HepG2 (cell line): ENCODE data around the gene CAPS. TPM values are rescaled to one million over a fixed set of nuclear protein-coding genes. Genes with fewer than 3 reads are reported as not detected.

Experiments used
- ATAC-seq: fragments of 200-7000 bp; cut with Tn5 transposase; 3 replicates; pipeline ENCODE4 v1.9.1; 2020; ENCODE audit warnings: mild to moderate bottlenecking, moderate library complexity
- BruUV-seq: library from RNA; stranded (reverse); fragments of 400-500 nt; replicated peaks from 2 replicates; lab custom pipeline; 2021; lab: Mats Ljungman, UMichigan
- CTCF ChIA-PET: fragments of 300-600 bp; formaldehyde crosslinking; extraction: SDS; loops from one replicate; lab custom pipeline; 2021; ENCODE audit warnings: low total read pairs, inconsistent platforms, low intra/inter-chr PET ratio; lab: Yijun Ruan, JAX
- POLR2A ChIA-PET: fragments of 350-600 bp; sonication (Branson Sonifier 250); formaldehyde crosslinking; loops from one replicate; lab custom pipeline; 2020; ENCODE audit warnings: antibody characterized with exemption, inconsistent platforms; lab: Yijun Ruan, JAX
- DNase-seq: peaks from one replicate; pipeline ENCODE4 v3.0.0-alpha.2; 2015; ENCODE audit warnings: low spot score
- FAIRE-seq: peaks from 3 replicates; lab custom pipeline; 2011; peaks lifted over from hg19 to GRCh38; lab: Jason Lieb, UNC
- H2AFZ ChIP-seq: one replicate; pipeline ENCODE4 v1.6.1; 2011; ENCODE audit warnings: low read length, inconsistent platforms
- H3K27ac ChIP-seq: fragments of 300-600 bp; 3 replicates; pipeline ENCODE4 v1.8.0; 2011; ENCODE audit warnings: mixed run types, mild to moderate bottlenecking, mixed read lengths, low read length, inconsistent platforms; ENCODE audit not compliant: insufficient read depth; ENCODE audit errors: extremely low read length
- H3K27me3 ChIP-seq, 2 experiments: fragments of 200-600 bp in 1 of 2; 2 replicates in 1 of 2; 3 replicates in 1 of 2; pipeline versions ENCODE4 v1.6.0 to v1.8.0; 2011; ENCODE audit warnings: low read length in 2 of 2, mild to moderate bottlenecking in 2 of 2, moderate library complexity in 2 of 2, inconsistent platforms in 1 of 2; ENCODE audit not compliant: insufficient read depth in 2 of 2, control insufficient read depth in 1 of 2
- H3K36me3 ChIP-seq, 2 experiments: fragments of 200-600 bp in 1 of 2; replicated peaks in 1 of 2; 2 replicates in 1 of 2; 3 replicates in 1 of 2; pipeline versions ENCODE4 v1.5.1 to v1.8.0; 2011; ENCODE audit warnings: low read length in 2 of 2, inconsistent platforms in 1 of 2; ENCODE audit not compliant: insufficient read depth in 2 of 2, control insufficient read depth in 1 of 2
- H3K4me1 ChIP-seq: 2 replicates; pipeline ENCODE4 v1.5.1; 2012; ENCODE audit warnings: low read length, inconsistent platforms; ENCODE audit not compliant: insufficient read depth
- H3K4me2 ChIP-seq: 2 replicates; pipeline ENCODE4 v1.6.0; 2011; ENCODE audit warnings: low read depth, low read length, inconsistent platforms
- H3K4me3 ChIP-seq, 3 experiments: fragments of 200-600 bp in 1 of 3; sonication (generic), shearing (Covaris generic) in 1 of 3; replicated peaks in 1 of 3; 2 replicates each; pipeline ENCODE4 v1.5.1; 2011 to 2016; ENCODE audit warnings: low read length in 3 of 3, inconsistent platforms in 2 of 3, low read depth in 2 of 3, mild to moderate bottlenecking in 2 of 3, control low read depth in 1 of 3, mixed read lengths in 1 of 3; ENCODE audit not compliant: insufficient read depth in 1 of 3
- H3K79me2 ChIP-seq: one replicate; pipeline ENCODE4 v1.6.1; 2011; ENCODE audit warnings: low read length, inconsistent platforms; ENCODE audit not compliant: insufficient read depth
- H3K9ac ChIP-seq: 2 replicates; pipeline ENCODE4 v1.6.0; 2011; ENCODE audit warnings: mild to moderate bottlenecking, low read depth, low read length, inconsistent platforms; ENCODE audit not compliant: insufficient read depth
- H3K9me3 ChIP-seq: 2 replicates; pipeline ENCODE4 v1.5.1; 2012; ENCODE audit warnings: mild to moderate bottlenecking, low read length
- H4K20me1 ChIP-seq: 2 replicates; pipeline ENCODE4 v1.6.0; 2011; ENCODE audit warnings: inconsistent platforms, mild to moderate bottlenecking, low read length, moderate library complexity; ENCODE audit not compliant: insufficient read depth
- AGO1 ChIP-seq: fragments of 200-400 bp; formaldehyde crosslinking; IDR thresholded peaks from 2 replicates; pipeline ENCODE4 v1.6.1; 2017; ENCODE audit warnings: mild to moderate bottlenecking, low read depth, low read length, moderate library complexity; ENCODE audit not compliant: poor library complexity, severe bottlenecking
- CBX5 ChIP-seq: sonication (generic); formaldehyde crosslinking; IDR thresholded peaks from 2 replicates; pipeline ENCODE4 v1.4.0; 2020; ENCODE audit warnings: missing genetic modification reagents, borderline replicate concordance
- CC2D1A ChIP-seq: sonication (generic); formaldehyde crosslinking; IDR thresholded peaks from 2 replicates; pipeline ENCODE4 v1.8.1; 2023; ENCODE audit warnings: mild to moderate bottlenecking, missing genetic modification reagents
- FOXA1 ChIP-seq, 2 experiments: fragments of 450-650 bp in 1 of 2; sonication (generic) in 1 of 2; formaldehyde crosslinking in 1 of 2; IDR thresholded peaks; 2 replicates each; pipeline versions ENCODE4 v1.4.0 to v1.6.1; 2016 to 2020; ENCODE audit warnings: missing genetic modification reagents in 1 of 2
- MAZ ChIP-seq, 2 experiments: sonication (generic) in 1 of 2; formaldehyde crosslinking in 1 of 2; IDR thresholded peaks; 2 replicates each; pipeline versions ENCODE4 v1.5.0 to v1.6.1; 2012 to 2020; ENCODE audit warnings: low read depth in 2 of 2, mild to moderate bottlenecking in 2 of 2, borderline replicate concordance in 1 of 2, improper control_type of control experiment in 1 of 2, low read length in 1 of 2, missing genetic modification reagents in 1 of 2, moderate library complexity in 1 of 2
- PHF21A ChIP-seq: sonication (generic); formaldehyde crosslinking; IDR thresholded peaks from 2 replicates; pipeline ENCODE4 v1.5.0; 2020; ENCODE audit warnings: mild to moderate bottlenecking, missing genetic modification reagents
- RXRA ChIP-seq: sonication (generic); formaldehyde crosslinking; IDR thresholded peaks from 2 replicates; pipeline ENCODE4 v1.5.1; 2020; ENCODE audit warnings: missing genetic modification reagents
- RXRB ChIP-seq: IDR thresholded peaks from 2 replicates; pipeline ENCODE4 v1.6.1; 2016; ENCODE audit warnings: borderline replicate concordance, missing genetic modification reagents, missing compliant biosample characterization
- YEATS4 ChIP-seq: sonication (generic); formaldehyde crosslinking; IDR thresholded peaks from 2 replicates; pipeline ENCODE4 v1.4.0; 2020; ENCODE audit warnings: missing genetic modification reagents, borderline replicate concordance
- ZMYM3 ChIP-seq: sonication (generic); formaldehyde crosslinking; IDR thresholded peaks from 2 replicates; pipeline ENCODE4 v1.5.1; 2020; ENCODE audit warnings: mild to moderate bottlenecking, missing genetic modification reagents
- ZNF768 ChIP-seq: sonication (generic); formaldehyde crosslinking; IDR thresholded peaks from 2 replicates; pipeline ENCODE4 v1.4.0; 2020; ENCODE audit warnings: missing genetic modification reagents
- ZNF781 ChIP-seq: sonication (generic); formaldehyde crosslinking; IDR thresholded peaks from 2 replicates; pipeline ENCODE4 v1.5.1; 2020; ENCODE audit warnings: borderline replicate concordance, mild to moderate bottlenecking, missing genetic modification reagents; ENCODE audit errors: not compliant biosample characterization
- WGBS: methylation state at CpG from one replicate; pipeline ENCODE4 v1.1.6; 2017; ENCODE audit warnings: low lambda C conversion rate; 5-methylcytosine and 5-hydroxymethylcytosine counted together
- in situ Hi-C: cut with HindIII; loops from 2 replicates; pipeline ENCODE4 v1.10.0; 2017; ENCODE audit warnings: low pct_unique_long_range_greater_than_20kb; ENCODE audit not compliant: extremely low pct_ligation_motif_present
- intact Hi-C: fragments of 100-400 bp; cut with micrococcal nuclease; formaldehyde crosslinking; loops from one replicate; pipeline ENCODE4 v1.10.0; 2022; ENCODE audit not compliant: unreplicated experiment
- polyA plus RNA-seq, 8 experiments: library from polyadenylated mRNA; depleted of rRNA in 3 of 8; stranded (reverse) in 7 of 8; unstranded in 1 of 8; fragments of >200 nt; fragmentation: Illumina TruSeq in 4 of 8; extraction: Trizol in 4 of 8; gene quantifications; 2 replicates each; pipeline versions ENCODE4 v1.2.1 to v1.2.3, GENCODE V29; 2011 to 2016; ENCODE audit warnings: low read depth in 4 of 8, missing spikeins in 1 of 8, mixed read lengths in 1 of 8; ENCODE audit not compliant: insufficient read depth in 1 of 8
- total RNA-seq, 5 experiments: library from RNA; depleted of rRNA; stranded (reverse); fragments of >200 nt; fragmentation: Illumina TruSeq; extraction: Trizol; gene quantifications; 2 replicates each; pipeline ENCODE4 v1.2.3, GENCODE V29; 2016; ENCODE audit warnings: low read depth in 1 of 5

The CAPS gene
- total and polyA plus RNA-seq, 2 of the 13 experiments (the other 11 are each of a cell fraction or from before 2014, with no cell fraction given), result 3.1 TPM

DNA sequence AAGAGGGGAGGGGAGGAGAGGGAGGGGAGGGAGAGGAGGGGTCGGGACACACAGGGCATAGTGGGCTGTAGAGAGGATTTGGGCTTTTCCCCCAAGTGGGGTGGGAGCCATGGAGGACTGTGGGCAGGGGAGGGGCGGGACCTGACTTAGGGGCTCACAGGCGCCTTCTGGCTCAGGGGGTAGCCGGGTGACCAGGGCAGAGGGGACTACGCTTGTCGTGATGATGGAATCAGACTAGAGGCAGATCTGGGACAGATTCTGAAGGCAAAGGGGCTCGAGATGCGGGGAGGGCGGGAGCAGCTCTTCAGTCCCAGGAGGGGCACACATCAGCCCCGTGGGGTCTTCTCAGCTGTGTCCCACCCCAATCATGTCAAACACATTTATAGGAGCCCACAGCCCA lies 24.0 kb upstream of the CAPS start:
- Histone ChIP-seq H3K79me2 (no peaks in the 10 kb centered on the region), H3K27ac (no peak overlapping the region), H3K36me3 (peaks cover 0 to 6% of the 10 kb centered on the region in 2 experiments; a peak in 1 of 5 replicates), H3K9ac (no peak overlapping the region), H2AFZ (no peak overlapping the region), H3K4me2 (no peak overlapping the region), H3K4me3 (no peak overlapping the region), H4K20me1 (no peaks in the 10 kb centered on the region), H3K9me3 (no peaks in the 10 kb centered on the region), H3K27me3 (no peaks in the 10 kb centered on the region), H3K4me1 (peaks cover 56% of the 10 kb centered on the region)
- DNase-seq (no peak), FAIRE-seq (no peak), ATAC-seq (no peak; the same call in 2 of the 3 replicates)
- in situ Hi-C loops (loop anchor here (5.0 kb wide), 2 partner anchors 53 to 83 kb away; partner anchors contain the start of genes FUT6 and NRTN), intact Hi-C loops (loop anchor here (2.0 kb wide), 1 partner anchor 19 kb away; the partner anchor contains the start of gene FUT5)
- TF ChIP-seq AGO1, result peak; percentile 31
- TF ChIP-seq RXRB, result no peak
- ChIA-PET POLR2A (interaction anchor here (0.8 to 3.3 kb wide), 4 partner anchors 14 to 62 kb away, joined by 3 to 22 read pairs (median 5); partner anchors contain the start of gene NDUFA11), CTCF (interaction anchor here (3.9 kb wide), 1 partner anchor 85 kb away, joined by 71 read pairs; the partner anchor contains the start of gene NRTN)
- 77% methylated on average over 7 of the region's 10 CpGs for WGBS
- no TSS peak for BruUV-seq

DNA sequence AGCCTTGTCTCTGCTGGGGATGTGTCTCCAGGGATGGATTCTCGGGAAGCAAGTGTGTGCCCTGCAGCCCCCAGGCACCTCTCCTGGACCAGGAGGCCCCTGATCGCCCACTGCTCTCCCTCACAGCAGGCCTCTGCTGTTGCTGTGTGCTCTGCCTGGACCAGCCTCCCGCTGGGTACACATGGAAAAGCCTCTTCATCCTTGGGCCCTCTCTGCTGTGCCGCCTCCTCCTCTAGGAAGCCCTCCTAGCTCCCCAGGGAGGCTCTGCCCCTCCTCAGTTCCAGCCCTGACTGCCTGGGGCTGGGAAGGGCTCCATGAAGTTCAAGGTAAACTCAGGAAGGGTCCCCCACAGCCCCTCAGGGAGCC lies 22.5 kb upstream of the CAPS start:
- POLR2A ChIA-PET, result interaction anchor here (1.1 to 3.3 kb wide), 6 partner anchors 11 to 88 kb away, joined by 3 to 22 read pairs (median 8); partner anchors contain the start of gene NDUFA11
- Histone ChIP-seq H3K27ac (no peak overlapping the region), H3K4me3 (0 out of 6 replicates have a peak overlapping the region, but pooled peaks of 1 of the 3 experiments have one; percentile 14), H3K36me3 (peaks cover 6 to 19% of the 10 kb centered on the region in 2 experiments; a peak in 4 of 5 replicates), H3K9ac (0 out of 2 replicates have a peak overlapping the region, but pooled peaks have one; percentile 17), H3K79me2 (no peaks in the 10 kb centered on the region), H3K4me2 (peak overlapping the region; percentile 40; the same call in 1 of the 2 replicates), H3K9me3 (no peaks in the 10 kb centered on the region), H2AFZ (no peak overlapping the region), H3K4me1 (peaks cover 50% of the 10 kb centered on the region), H4K20me1 (no peaks in the 10 kb centered on the region), H3K27me3 (no peaks in the 10 kb centered on the region)
- ATAC-seq (peak; percentile 17), DNase-seq (no peak), FAIRE-seq (no peak)
- BruUV-seq, result no TSS peak
- WGBS, result no CpG with 5 or more reads among the region's 4 CpGs
- CTCF ChIA-PET, result interaction anchor here (1.7 to 3.9 kb wide), 2 partner anchors 87 to 97 kb away, joined by 4 to 71 read pairs; partner anchors contain the start of gene NRTN
- TF ChIP-seq CBX5 (CRISPR knock-in tag), result no peak
- TF ChIP-seq ZMYM3 (CRISPR knock-in tag), result peak; percentile 31; the same call in 1 of the 2 replicates
- no peak for TF ChIP-seq MAZ (IDR thresholded peaks at IDR 0.05; ENCODE audit: borderline replicate concordance, low read depth, low read length)
- TF ChIP-seq MAZ (CRISPR knock-in tag; IDR thresholded peaks at IDR 0.05; ENCODE audit: low read depth), result peak; percentile 12; the same call in 1 of the 2 replicates
- 0 out of 2 replicates have a peak, but pooled peaks have one; percentile 33 for TF ChIP-seq PHF21A (CRISPR knock-in tag)
- no peak for TF ChIP-seq RXRB
- TF ChIP-seq RXRA (CRISPR knock-in tag), result 0 out of 2 replicates have a peak, but pooled peaks have one; percentile 24
- TF ChIP-seq ZNF768 (CRISPR knock-in tag), result peak; percentile 43; the same call in 1 of the 2 replicates
- no peak for TF ChIP-seq FOXA1 (IDR thresholded peaks at IDR 0.05)
- peak; percentile 39; the same call in 1 of the 2 replicates for TF ChIP-seq FOXA1 (CRISPR knock-in tag; IDR thresholded peaks at IDR 0.05)
- no peak for TF ChIP-seq CC2D1A
- TF ChIP-seq ZNF781 (CRISPR knock-in tag), result no peak
- TF ChIP-seq YEATS4, result 0 out of 2 replicates have a peak, but pooled peaks have one; percentile 0
- intact Hi-C loops, result loop anchor here (2.0 kb wide), 1 partner anchor 21 kb away; the partner anchor contains the start of gene FUT5
- in situ Hi-C loops, result loop anchor here (5.0 kb wide), 2 partner anchors 54 to 84 kb away; partner anchors contain the start of genes FUT6 and NRTN
